IMR-90 (cell line): ENCODE results near the gene JAKMIP2. TPM values are rescaled to one million over a fixed set of nuclear protein-coding genes. Genes with fewer than 3 reads are reported as not detected.

Source experiments
- ATAC-seq: fragments of 200-7000 bp; cut with Tn5 transposase; 2 replicates; pipeline ENCODE4 v1.9.1; 2020; ENCODE audit warnings: low read depth, mild to moderate bottlenecking, moderate library complexity
- BruUV-seq: library from RNA; stranded (reverse); fragments of 400-500 nt; replicated peaks from 2 replicates; lab custom pipeline; 2021; lab: Mats Ljungman, UMichigan
- CTCF ChIA-PET: fragments of 300-600 bp; formaldehyde crosslinking; extraction: SDS; loops from one replicate; lab custom pipeline; 2021; ENCODE audit warnings: antibody characterized with exemption; lab: Yijun Ruan, JAX
- POLR2A ChIA-PET: fragments of 300-600 bp; sonication (Branson Sonifier 250); formaldehyde crosslinking; loops from one replicate; lab custom pipeline; 2022; ENCODE audit warnings: antibody characterized with exemption; ENCODE audit not compliant: unreplicated experiment; lab: Charles Lee
- DNase-seq: peaks from one replicate; pipeline ENCODE4 v3.0.0; 2013
- H2AFZ ChIP-seq: replicated peaks from 2 replicates; pipeline ENCODE3; 2013; ENCODE audit warnings: low read length, mild to moderate bottlenecking; ENCODE audit not compliant: poor library complexity
- H2AK5ac ChIP-seq: 2 replicates; pipeline ENCODE4 v1.6.1; 2013; ENCODE audit warnings: low read depth, low read length, inconsistent platforms
- H2AK9ac ChIP-seq: replicated peaks from 2 replicates; pipeline ENCODE3; 2013; ENCODE audit warnings: mild to moderate bottlenecking, low read depth, low read length, moderate library complexity; ENCODE audit not compliant: poor library complexity
- H2BK120ac ChIP-seq: 2 replicates; pipeline ENCODE4 v1.6.1; 2013; ENCODE audit warnings: low read depth, low read length, inconsistent platforms
- H2BK15ac ChIP-seq: 3 replicates; pipeline ENCODE4 v1.6.1; 2013; ENCODE audit warnings: low read depth, low read length, inconsistent platforms
- H2BK20ac ChIP-seq: 2 replicates; pipeline ENCODE4 v1.6.1; 2013; ENCODE audit warnings: low read depth, mild to moderate bottlenecking, inconsistent platforms, low read length, moderate library complexity
- H2BK5ac ChIP-seq: 2 replicates; pipeline ENCODE4 v1.6.1; 2013; ENCODE audit warnings: mild to moderate bottlenecking, low read depth, low read length, inconsistent platforms; ENCODE audit not compliant: poor library complexity, severe bottlenecking
- H3K14ac ChIP-seq: replicated peaks from 2 replicates; pipeline ENCODE4 v1.6.1; 2013; ENCODE audit warnings: low read depth, low read length, inconsistent platforms
- H3K18ac ChIP-seq: 2 replicates; pipeline ENCODE4 v1.6.1; 2013; ENCODE audit warnings: low read depth, low read length, control low read depth
- H3K23ac ChIP-seq: 2 replicates; pipeline ENCODE4 v1.6.1; 2013; ENCODE audit warnings: low read depth, low read length, inconsistent platforms
- H3K27ac ChIP-seq: 2 replicates; pipeline ENCODE4 v1.5.1; 2013; ENCODE audit warnings: mild to moderate bottlenecking, control low read depth, low read length; ENCODE audit not compliant: insufficient read depth
- H3K27me3 ChIP-seq: 2 replicates; pipeline ENCODE4 v1.6.1; 2013; ENCODE audit warnings: low read length; ENCODE audit not compliant: control insufficient read depth, insufficient read depth
- H3K36me3 ChIP-seq: 2 replicates; pipeline ENCODE4 v1.6.1; 2013; ENCODE audit warnings: low read length, mixed read lengths; ENCODE audit not compliant: control insufficient read depth, insufficient read depth
- H3K4ac ChIP-seq: 2 replicates; pipeline ENCODE4 v1.6.1; 2013; ENCODE audit warnings: low read depth, low read length, inconsistent platforms
- H3K4me1 ChIP-seq: 2 replicates; pipeline ENCODE4 v1.6.1; 2013; ENCODE audit warnings: low read length, mixed read lengths; ENCODE audit not compliant: control insufficient read depth, insufficient read depth
- H3K4me2 ChIP-seq: 2 replicates; pipeline ENCODE4 v1.6.1; 2013; ENCODE audit warnings: low read depth, mild to moderate bottlenecking, control low read depth, low read length, moderate library complexity
- H3K4me3 ChIP-seq: 2 replicates; pipeline ENCODE4 v1.5.1; 2013; ENCODE audit warnings: low read depth, mild to moderate bottlenecking, control low read depth, low read length, moderate library complexity; ENCODE audit not compliant: insufficient read depth
- H3K56ac ChIP-seq: 2 replicates; pipeline ENCODE4 v1.6.1; 2013; ENCODE audit warnings: low read length, inconsistent platforms; ENCODE audit not compliant: insufficient read depth; ENCODE audit errors: extremely low read depth
- H3K79me1 ChIP-seq, 2 experiments: 2 replicates each; pipeline ENCODE4 v1.6.1; 2013; ENCODE audit warnings: low read length in 2 of 2, inconsistent platforms in 1 of 2, low read depth in 1 of 2
- H3K9ac ChIP-seq: 2 replicates; pipeline ENCODE4 v1.6.1; 2013; ENCODE audit warnings: low read depth, low read length, control low read depth
- H3K9me1 ChIP-seq: 2 replicates; pipeline ENCODE4 v1.6.1; 2013; ENCODE audit warnings: low read length, inconsistent platforms; ENCODE audit not compliant: insufficient read depth
- H3K9me3 ChIP-seq: 2 replicates; pipeline ENCODE4 v1.6.1; 2013; ENCODE audit warnings: low read length; ENCODE audit not compliant: control insufficient read depth, insufficient read depth
- H4K20me1 ChIP-seq: 2 replicates; pipeline ENCODE4 v1.6.1; 2013; ENCODE audit warnings: low read length, inconsistent platforms; ENCODE audit not compliant: insufficient read depth
- H4K5ac ChIP-seq: 2 replicates; pipeline ENCODE4 v1.6.1; 2013; ENCODE audit warnings: mild to moderate bottlenecking, low read depth, low read length, control low read depth
- H4K8ac ChIP-seq, 2 experiments: 2 replicates each; pipeline ENCODE4 v1.6.1; 2013; ENCODE audit warnings: low read depth in 2 of 2, low read length in 2 of 2, control low read depth in 1 of 2, inconsistent platforms in 1 of 2
- H4K91ac ChIP-seq: 2 replicates; pipeline ENCODE4 v1.6.1; 2013; ENCODE audit warnings: low read depth, low read length, inconsistent platforms; ENCODE audit not compliant: insufficient read depth
- BHLHE40 ChIP-seq: fragments of 150-350 bp; IDR thresholded peaks from 2 replicates; pipeline ENCODE4 v1.6.1; 2016; ENCODE audit warnings: mild to moderate bottlenecking, low read depth, low read length
- CEBPB ChIP-seq: IDR thresholded peaks from 2 replicates; pipeline ENCODE4 v1.6.1; 2012; ENCODE audit warnings: low read depth, low read length, improper control_type of control experiment
- CHD1 ChIP-seq: IDR thresholded peaks from 2 replicates; pipeline ENCODE4 v1.6.1; 2012; ENCODE audit warnings: low read depth, low read length, improper control_type of control experiment
- CTCF ChIP-seq: conservative IDR thresholded peaks from 2 replicates; pipeline ENCODE4 v1.5.1; 2012; ENCODE audit warnings: mild to moderate bottlenecking, low read depth, low read length, improper control_type of control experiment
- ELK1 ChIP-seq: fragments of 150-350 bp; IDR thresholded peaks from 2 replicates; pipeline ENCODE4 v1.6.1; 2016; ENCODE audit warnings: low read depth, mild to moderate bottlenecking, low read length, moderate library complexity, borderline replicate concordance
- FOS ChIP-seq: fragments of 150-350 bp; IDR thresholded peaks from 2 replicates; pipeline ENCODE4 v1.6.1; 2016; ENCODE audit warnings: low read depth, low read length
- MAFK ChIP-seq: IDR thresholded peaks from 2 replicates; pipeline ENCODE4 v1.6.1; 2012; ENCODE audit warnings: low read depth, low read length, improper control_type of control experiment
- MAZ ChIP-seq: IDR thresholded peaks from 2 replicates; pipeline ENCODE4 v1.6.1; 2012; ENCODE audit warnings: low read depth, mild to moderate bottlenecking, low read length, improper control_type of control experiment, moderate library complexity, borderline replicate concordance
- MXI1 ChIP-seq: IDR thresholded peaks from 2 replicates; pipeline ENCODE4 v1.6.1; 2012; ENCODE audit warnings: low read depth, mild to moderate bottlenecking, low read length, moderate library complexity, borderline replicate concordance
- NFE2L2 ChIP-seq: fragments of 150-350 bp; IDR thresholded peaks from 2 replicates; pipeline ENCODE4 v1.6.1; 2016; ENCODE audit warnings: low read depth, mild to moderate bottlenecking, low read length
- POLR2A ChIP-seq: IDR thresholded peaks from 2 replicates; pipeline ENCODE4 v1.6.1; 2012; ENCODE audit warnings: mild to moderate bottlenecking, low read depth, low read length
- RAD21 ChIP-seq: IDR thresholded peaks from 2 replicates; pipeline ENCODE4 v1.6.1; 2012; ENCODE audit warnings: low read length, improper control_type of control experiment
- RCOR1 ChIP-seq: IDR thresholded peaks from 2 replicates; pipeline ENCODE4 v1.6.1; 2012; ENCODE audit warnings: mild to moderate bottlenecking, low read length, improper control_type of control experiment; ENCODE audit not compliant: insufficient replicate concordance
- RFX5 ChIP-seq: IDR thresholded peaks from 2 replicates; pipeline ENCODE4 v1.8.0; 2012; ENCODE audit warnings: low read depth, mild to moderate bottlenecking, low read length, moderate library complexity
- SMC3 ChIP-seq: fragments of 150-350 bp; IDR thresholded peaks from 2 replicates; pipeline ENCODE4 v1.6.1; 2016; ENCODE audit warnings: low read depth, mild to moderate bottlenecking, antibody characterized with exemption, low read length, moderate library complexity
- USF2 ChIP-seq: fragments of 150-350 bp; IDR thresholded peaks from 2 replicates; pipeline ENCODE4 v1.6.1; 2017; ENCODE audit warnings: mild to moderate bottlenecking, antibody characterized with exemption, low read length, low read depth
- WGBS, 2 experiments: methylation state at CpG; one replicate each; pipeline versions ENCODE4 v1.1.5 to v1.1.7; 2013; ENCODE audit warnings: missing lambda C conversion rate in 2 of 2; ENCODE audit not compliant: insufficient read length in 1 of 2; ENCODE audit errors: extremely low coverage in 2 of 2; 5-methylcytosine and 5-hydroxymethylcytosine counted together
- dilution Hi-C: fragments of 300-500 bp; cut with HindIII; formaldehyde crosslinking; loops from one replicate; pipeline ENCODE4 v1.14.3; 2018; ENCODE audit warnings: low sequenced_read_pairs; ENCODE audit not compliant: unreplicated experiment
- in situ Hi-C: fragments of 300-500 bp; cut with MboI; formaldehyde crosslinking; loops from 3 replicates; pipeline ENCODE4 v1.14.3; 2019; ENCODE audit warnings: low sequenced_read_pairs, inconsistent platforms, mixed read lengths
- intact Hi-C: fragments of 100-400 bp; cut with micrococcal nuclease; formaldehyde crosslinking; loops from 2 replicates; pipeline ENCODE4 v1.10.0; 2022
- polyA plus RNA-seq, 3 experiments: library from polyadenylated mRNA; depleted of rRNA; stranded (reverse); fragments of >200 nt; gene quantifications; 2 replicates each; pipeline ENCODE4 v1.2.3, GENCODE V29; 2012; ENCODE audit warnings: low replicate concordance in 1 of 3
- total RNA-seq: library from RNA; depleted of rRNA; stranded (reverse); fragments of >200 nt; gene quantifications from 2 replicates; pipeline ENCODE4 v1.2.3, GENCODE V29; 2012

The JAKMIP2 gene
- total and polyA plus RNA-seq, 2 of the 4 experiments (the other 2 are of a cell fraction): under 0.01 TPM; not detected in 1

- intact Hi-C loops: no loop called here
- Histone ChIP-seq H4K20me1 (no peaks in the 10 kb centered on the region), H2BK5ac (no peak within 1 kb of the TSS), H3K4me3 (no peak within 1 kb of the TSS), H2BK20ac (no peak within 1 kb of the TSS), H4K91ac (no peak within 1 kb of the TSS), H3K23ac (no peak within 1 kb of the TSS), H2BK120ac (no peak within 1 kb of the TSS), H3K79me1 (no peaks in the 10 kb centered on the region), H2BK15ac (no peak within 1 kb of the TSS), H3K14ac (no peak within 1 kb of the TSS), H3K9me3 (no peaks in the 10 kb centered on the region), H3K27ac (no peak within 1 kb of the TSS), H3K4me2 (no peak within 1 kb of the TSS), H3K9me1 (no peaks in the 10 kb centered on the region), H3K4me1 (no peaks in the 10 kb centered on the region), H3K18ac (no peak within 1 kb of the TSS), H3K4ac (no peak within 1 kb of the TSS), H4K5ac (no peak within 1 kb of the TSS), H4K8ac (no peak within 1 kb of the TSS), H3K27me3 (peaks cover 2% of the 10 kb centered on the region; the same call in 1 of the 2 replicates), H3K9ac (no peak within 1 kb of the TSS), H2AFZ (no peak within 1 kb of the TSS), H3K56ac (no peak within 1 kb of the TSS), H3K36me3 (no peaks in the 10 kb centered on the region), H2AK9ac (no peak within 1 kb of the TSS), H2AK5ac (no peak within 1 kb of the TSS)
- TF ChIP-seq RFX5 (no peak), USF2 (no peak), MAFK (no peak), RCOR1 (no peak), MXI1 (no peak), NFE2L2 (no peak), FOS (no peak), CEBPB (no peak), SMC3 (no peak), ELK1 (no peak), BHLHE40 (no peak), POLR2A (no peak), MAZ (no peak), CTCF (no peak), CHD1 (no peak), RAD21 (no peak)
- ATAC-seq (no peak), DNase-seq (no peak)
- dilution Hi-C loops: no loop called here
- in situ Hi-C loops: no loop called here
- WGBS, 2 experiments: no CpG with 5 or more reads among the region's 3 CpGs
- POLR2A ChIA-PET: no interaction called here
- CTCF ChIA-PET: interaction anchor here (0.6 kb wide), 1 partner anchor 731 kb away, joined by 3 read pairs; no protein-coding TSS in a partner anchor
- BruUV-seq: no TSS peak
Measured at GRCh38 chr5:147831465-147831864, 48.9 kb upstream of the JAKMIP2 start, which contains the start of gene SPINK1. SPINK1 (minus strand) TSS chr5:147831671; CDS start chr5:147831577, 94 bp downstream.
